RWPE2 (cell line): Measurements from ENCODE around the gene SERPINB2.

ENCODE experiments used
- ATAC-seq: fragments of 200-7000 bp; cut with Tn5 transposase; 3 replicates; pipeline ENCODE4 v1.9.1; 2021; ENCODE audit warnings: low read depth
- DNase-seq: peaks from one replicate; pipeline ENCODE4 v3.0.0-alpha.2; 2020; ENCODE audit warnings: low spot score
- H3K27ac ChIP-seq: fragments of 450-650 bp; 2 replicates; pipeline ENCODE4 v1.5.1; 2017; ENCODE audit warnings: mild to moderate bottlenecking; ENCODE audit not compliant: poor library complexity, severe bottlenecking
- H3K27me3 ChIP-seq: fragments of 250-450 bp; sonication (Bioruptor Pico); 2 replicates; pipeline ENCODE4 v1.5.1; 2021; ENCODE audit warnings: mild to moderate bottlenecking, moderate library complexity; ENCODE audit not compliant: insufficient read depth, poor library complexity, severe bottlenecking
- H3K36me3 ChIP-seq: fragments of 250-450 bp; sonication (Bioruptor Pico); 2 replicates; pipeline ENCODE4 v1.5.1; 2020; ENCODE audit warnings: low read depth, mild to moderate bottlenecking, moderate library complexity
- H3K4me1 ChIP-seq: fragments of 250-450 bp; sonication (Bioruptor Pico); 2 replicates; pipeline ENCODE4 v1.5.1; 2021; ENCODE audit warnings: mild to moderate bottlenecking, moderate library complexity; ENCODE audit not compliant: insufficient read depth, poor library complexity, severe bottlenecking
- H3K4me3 ChIP-seq: fragments of 250-450 bp; sonication (Bioruptor Pico); 2 replicates; pipeline ENCODE4 v1.5.1; 2021; ENCODE audit warnings: mild to moderate bottlenecking, moderate library complexity; ENCODE audit not compliant: severe bottlenecking
- H3K9me3 ChIP-seq: fragments of 250-450 bp; sonication (Bioruptor Pico); 2 replicates; pipeline ENCODE4 v1.5.1; 2021; ENCODE audit warnings: mild to moderate bottlenecking, moderate library complexity; ENCODE audit not compliant: severe bottlenecking
- TF ChIP-seq, protein P1 (sequence below): fragments of 450-650 bp; IDR thresholded peaks from one replicate; pipeline ENCODE4 v1.5.1; 2017; ENCODE audit warnings: mild to moderate bottlenecking, moderate library complexity; ENCODE audit not compliant: poor library complexity, severe bottlenecking

SERPINB2 gene, protein sequence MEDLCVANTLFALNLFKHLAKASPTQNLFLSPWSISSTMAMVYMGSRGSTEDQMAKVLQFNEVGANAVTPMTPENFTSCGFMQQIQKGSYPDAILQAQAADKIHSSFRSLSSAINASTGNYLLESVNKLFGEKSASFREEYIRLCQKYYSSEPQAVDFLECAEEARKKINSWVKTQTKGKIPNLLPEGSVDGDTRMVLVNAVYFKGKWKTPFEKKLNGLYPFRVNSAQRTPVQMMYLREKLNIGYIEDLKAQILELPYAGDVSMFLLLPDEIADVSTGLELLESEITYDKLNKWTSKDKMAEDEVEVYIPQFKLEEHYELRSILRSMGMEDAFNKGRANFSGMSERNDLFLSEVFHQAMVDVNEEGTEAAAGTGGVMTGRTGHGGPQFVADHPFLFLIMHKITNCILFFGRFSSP

DNA sequence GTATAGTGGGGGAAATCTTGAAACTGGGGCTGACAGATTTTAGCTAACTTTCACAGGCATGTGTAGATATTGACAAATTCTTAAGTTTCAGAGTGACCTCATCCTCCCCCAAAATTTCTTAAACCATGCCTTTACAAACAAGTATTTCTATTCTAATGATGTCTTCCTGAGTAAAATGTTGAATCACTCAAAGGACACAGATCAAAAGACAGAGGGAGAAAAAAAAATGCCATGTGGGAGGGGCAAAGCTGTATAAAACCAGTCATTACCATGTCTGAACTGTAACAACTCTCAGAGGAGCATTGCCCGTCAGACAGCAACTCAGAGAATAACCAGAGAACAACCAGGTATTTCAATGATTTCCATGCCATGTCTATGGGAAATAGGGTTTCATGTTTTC lies at the start of gene SERPINB2:
SERPINB2 (plus strand) TSS at position 282 of the 400 bp plus-strand sequence. CDS start 3,740 bp downstream, outside the sequence.
- ATAC-seq (no peak), DNase-seq (no peak)
- Histone ChIP-seq H3K27ac (no peak within 1 kb of the TSS), H3K4me1 (peaks cover 17% of the 10 kb centered on the region), H3K27me3 (no peaks in the 10 kb centered on the region), H3K4me3 (no peak within 1 kb of the TSS), H3K9me3 (no peaks in the 10 kb centered on the region), H3K36me3 (no peaks in the 10 kb centered on the region)
- TF ChIP-seq, protein P1, sequence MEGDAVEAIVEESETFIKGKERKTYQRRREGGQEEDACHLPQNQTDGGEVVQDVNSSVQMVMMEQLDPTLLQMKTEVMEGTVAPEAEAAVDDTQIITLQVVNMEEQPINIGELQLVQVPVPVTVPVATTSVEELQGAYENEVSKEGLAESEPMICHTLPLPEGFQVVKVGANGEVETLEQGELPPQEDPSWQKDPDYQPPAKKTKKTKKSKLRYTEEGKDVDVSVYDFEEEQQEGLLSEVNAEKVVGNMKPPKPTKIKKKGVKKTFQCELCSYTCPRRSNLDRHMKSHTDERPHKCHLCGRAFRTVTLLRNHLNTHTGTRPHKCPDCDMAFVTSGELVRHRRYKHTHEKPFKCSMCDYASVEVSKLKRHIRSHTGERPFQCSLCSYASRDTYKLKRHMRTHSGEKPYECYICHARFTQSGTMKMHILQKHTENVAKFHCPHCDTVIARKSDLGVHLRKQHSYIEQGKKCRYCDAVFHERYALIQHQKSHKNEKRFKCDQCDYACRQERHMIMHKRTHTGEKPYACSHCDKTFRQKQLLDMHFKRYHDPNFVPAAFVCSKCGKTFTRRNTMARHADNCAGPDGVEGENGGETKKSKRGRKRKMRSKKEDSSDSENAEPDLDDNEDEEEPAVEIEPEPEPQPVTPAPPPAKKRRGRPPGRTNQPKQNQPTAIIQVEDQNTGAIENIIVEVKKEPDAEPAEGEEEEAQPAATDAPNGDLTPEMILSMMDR: no peak

DNA sequence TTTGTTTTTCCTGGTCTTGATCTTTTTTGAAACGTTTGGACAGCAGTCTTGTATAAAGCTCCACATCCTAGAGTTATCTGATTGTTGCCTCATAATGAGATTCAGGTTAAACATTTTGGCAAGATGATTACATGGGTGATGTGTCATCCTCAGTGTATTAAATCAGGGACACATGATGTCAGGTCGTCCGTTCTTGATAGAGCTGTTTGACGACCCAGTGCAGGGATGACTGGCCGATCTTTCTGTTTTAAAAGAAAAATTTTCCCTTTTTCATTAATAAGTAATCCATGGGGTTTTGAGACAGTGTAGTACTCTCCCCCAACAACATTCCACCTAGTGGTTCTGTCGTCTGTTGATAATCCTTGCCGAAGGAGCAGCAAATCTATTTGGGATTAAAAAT lies 44.5 kb upstream of the SERPINB2 start:
- Histone ChIP-seq H3K4me3 (no peak overlapping the region), H3K27me3 (no peaks in the 10 kb centered on the region), H3K27ac (no peak overlapping the region), H3K36me3 (no peaks in the 10 kb centered on the region), H3K9me3 (no peaks in the 10 kb centered on the region), H3K4me1 (no peaks in the 10 kb centered on the region)
- ATAC-seq: no peak
- TF ChIP-seq, protein P1: no peak
- DNase-seq: no peak

DNA sequence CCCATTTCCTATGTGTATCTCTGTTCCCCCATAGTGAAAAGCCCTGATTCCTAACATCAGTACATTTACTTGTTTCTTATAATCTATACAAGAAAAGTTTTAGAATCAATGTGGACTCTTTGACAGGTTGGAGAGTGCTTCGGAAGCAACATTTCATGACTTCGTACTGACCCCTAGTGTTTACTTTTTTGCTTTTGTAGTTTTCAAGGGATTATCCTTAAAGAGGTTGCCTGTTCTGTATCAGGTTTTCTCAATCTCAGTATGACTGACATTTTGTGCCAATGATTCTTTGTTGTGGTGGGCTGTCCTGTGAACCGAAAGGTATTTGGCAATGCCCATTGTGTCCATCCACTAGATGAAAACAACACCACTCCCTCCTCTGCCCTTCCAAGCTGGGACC lies 43.3 kb upstream of the SERPINB2 start:
- no peak overlapping the region for H3K27ac ChIP-seq
- H3K4me1 ChIP-seq: no peaks in the 10 kb centered on the region
- peak; percentile 70 for ATAC-seq
- H3K27me3 ChIP-seq: no peaks in the 10 kb centered on the region
- no peaks in the 10 kb centered on the region for H3K9me3 ChIP-seq
- no peak overlapping the region for H3K4me3 ChIP-seq
- TF ChIP-seq, protein P1: peak; percentile 77
- no peak for DNase-seq
- no peaks in the 10 kb centered on the region for H3K36me3 ChIP-seq

DNA sequence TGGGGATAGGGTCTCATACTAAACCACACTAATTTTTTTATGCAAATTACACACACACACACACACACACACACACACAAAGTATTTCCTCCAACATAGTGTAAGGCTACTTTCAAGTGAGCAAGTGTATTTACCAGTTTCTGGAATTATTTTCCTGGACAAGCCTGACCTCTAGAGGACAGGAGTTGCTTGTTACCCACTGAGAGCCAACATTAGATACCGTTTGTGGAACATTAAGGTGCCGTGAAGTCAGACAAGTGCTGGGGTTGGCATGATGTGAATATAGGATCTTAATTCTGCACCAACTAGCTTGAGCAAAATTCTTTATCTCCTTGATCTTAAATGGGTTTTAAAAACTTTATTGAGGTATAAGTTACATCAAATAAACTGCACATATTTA lies 39.3 kb upstream of the SERPINB2 start:
- DNase-seq: no peak

More for the DNA sequence above, 39.3 kb upstream of the SERPINB2 start:
- H3K27me3 ChIP-seq: no peaks in the 10 kb centered on the region
- no peak overlapping the region for H3K4me3 ChIP-seq
- no peaks in the 10 kb centered on the region for H3K9me3 ChIP-seq
- no peak overlapping the region for H3K27ac ChIP-seq
- peak; percentile 69 for ATAC-seq
- H3K36me3 ChIP-seq: no peaks in the 10 kb centered on the region
- TF ChIP-seq, protein P1: peak; percentile 87
- peaks cover 11% of the 10 kb centered on the region for H3K4me1 ChIP-seq
